Neural cell (in vitro differentiated cells): Measurements from ENCODE around the gene PRUNE2. TPM values are rescaled to one million over a fixed set of nuclear protein-coding genes. Genes with fewer than 3 reads are reported as not detected.

ENCODE experiments used
- H2AFZ ChIP-seq: fragments of 200-600, 300-800 bp; sonication (generic), shearing (Covaris generic); 2 replicates; pipeline ENCODE4 v1.6.0; 2014; ENCODE audit warnings: low read depth, mild to moderate bottlenecking, antibody characterized with exemption, low read length, moderate library complexity
- H3F3A ChIP-seq: fragments of 200-600 bp; shearing (Covaris generic); 2 replicates; pipeline ENCODE4 v1.6.1; 2016; ENCODE audit warnings: mild to moderate bottlenecking, moderate library complexity, mixed read lengths, antibody characterized with exemption, low read length; ENCODE audit not compliant: insufficient read depth, poor library complexity, severe bottlenecking
- H3K27ac ChIP-seq: fragments of 200-600, 300-800 bp; sonication (generic), shearing (Covaris generic); 2 replicates; pipeline ENCODE4 v1.5.1; 2014; ENCODE audit warnings: mild to moderate bottlenecking, low read length, moderate library complexity
- H3K27me3 ChIP-seq: fragments of 300-800, 200-600 bp; sonication (generic), shearing (Covaris generic); 2 replicates; pipeline ENCODE4 v1.6.0; 2014; ENCODE audit warnings: mild to moderate bottlenecking, low read depth, low read length, moderate library complexity; ENCODE audit not compliant: insufficient read depth
- H3K36me3 ChIP-seq: fragments of 300-800, 200-600 bp; sonication (generic), shearing (Covaris generic); 2 replicates; pipeline ENCODE4 v1.5.1; 2014; ENCODE audit warnings: mild to moderate bottlenecking, antibody characterized with exemption, low read length, moderate library complexity; ENCODE audit not compliant: insufficient read depth
- H3K4me2 ChIP-seq: fragments of 300-800, 200-600 bp; sonication (generic), shearing (Covaris generic); 2 replicates; pipeline ENCODE4 v1.6.0; 2014; ENCODE audit warnings: mild to moderate bottlenecking, low read length
- H3K4me3 ChIP-seq: fragments of 300-800, 200-600 bp; sonication (generic), shearing (Covaris generic); 2 replicates; pipeline ENCODE4 v1.5.1; 2014; ENCODE audit warnings: mild to moderate bottlenecking, low read length, moderate library complexity
- H3K79me2 ChIP-seq: fragments of 200-600 bp; shearing (Covaris generic); replicated peaks from 2 replicates; pipeline ENCODE4 v1.6.0; 2014; ENCODE audit warnings: mild to moderate bottlenecking, low read length, moderate library complexity; ENCODE audit not compliant: insufficient read depth
- H3K9ac ChIP-seq: fragments of 300-800, 200-600 bp; sonication (generic), shearing (Covaris generic); 2 replicates; pipeline ENCODE4 v1.6.1; 2016; ENCODE audit warnings: mild to moderate bottlenecking, low read length, mixed read lengths
- H3K9me2 ChIP-seq: fragments of 200-600 bp; shearing (Covaris generic); 2 replicates; pipeline ENCODE4 v1.6.1; 2016; ENCODE audit warnings: mild to moderate bottlenecking, low read length, mixed read lengths; ENCODE audit not compliant: insufficient read depth
- H3K9me3 ChIP-seq: fragments of 200-600, 300-800 bp; sonication (generic), shearing (Covaris generic); 2 replicates; pipeline ENCODE4 v1.6.1; 2016; ENCODE audit warnings: mild to moderate bottlenecking, mixed run types, low read length, moderate library complexity, mixed read lengths
- H4K20me1 ChIP-seq: fragments of 200-600 bp; shearing (Covaris generic); 2 replicates; pipeline ENCODE4 v1.6.1; 2016; ENCODE audit warnings: mild to moderate bottlenecking, mixed run types; ENCODE audit not compliant: insufficient read depth
- CTCF ChIP-seq: fragments of 450-650 bp; IDR thresholded peaks from 2 replicates; pipeline ENCODE4 v1.5.1; 2014; ENCODE audit warnings: antibody characterized with exemption, mild to moderate bottlenecking, moderate library complexity; ENCODE audit not compliant: poor library complexity, severe bottlenecking
- EP300 ChIP-seq: fragments of 450-650 bp; conservative IDR thresholded peaks from 2 replicates; pipeline ENCODE4 v1.6.1; 2014; ENCODE audit warnings: antibody characterized with exemption, mild to moderate bottlenecking, moderate library complexity; ENCODE audit not compliant: poor library complexity, severe bottlenecking
- EZH2 ChIP-seq: fragments of 200-600, 300-800 bp; shearing (Covaris generic), sonication (generic); IDR thresholded peaks from 2 replicates; pipeline ENCODE4 v1.6.1; 2014; ENCODE audit warnings: antibody characterized with exemption, low read length, borderline replicate concordance, mild to moderate bottlenecking; ENCODE audit not compliant: insufficient read depth, poor library complexity, severe bottlenecking
- MXI1 ChIP-seq: fragments of 450-650 bp; conservative IDR thresholded peaks from 2 replicates; pipeline ENCODE4 v1.6.1; 2014; ENCODE audit warnings: antibody characterized with exemption, mild to moderate bottlenecking; ENCODE audit not compliant: poor library complexity, severe bottlenecking
- POLR2AphosphoS5 ChIP-seq: IDR thresholded peaks from 2 replicates; pipeline ENCODE4 v1.6.1; 2012
- RAD21 ChIP-seq: fragments of 450-650 bp; conservative IDR thresholded peaks from 2 replicates; pipeline ENCODE4 v1.6.1; 2014; ENCODE audit warnings: antibody characterized with exemption, mild to moderate bottlenecking, moderate library complexity
- TAF1 ChIP-seq: IDR thresholded peaks from 2 replicates; pipeline ENCODE4 v1.6.1; 2012; ENCODE audit warnings: low read depth
- polyA plus RNA-seq: library from polyadenylated mRNA; depleted of rRNA; stranded (reverse); fragments of >200 nt; gene quantifications from 2 replicates; pipeline ENCODE4 v1.2.3, GENCODE V29; 2014

PRUNE2 gene
- polyA plus RNA-seq, 1 donor from 2014 or later = 9.7 TPM

DNA sequence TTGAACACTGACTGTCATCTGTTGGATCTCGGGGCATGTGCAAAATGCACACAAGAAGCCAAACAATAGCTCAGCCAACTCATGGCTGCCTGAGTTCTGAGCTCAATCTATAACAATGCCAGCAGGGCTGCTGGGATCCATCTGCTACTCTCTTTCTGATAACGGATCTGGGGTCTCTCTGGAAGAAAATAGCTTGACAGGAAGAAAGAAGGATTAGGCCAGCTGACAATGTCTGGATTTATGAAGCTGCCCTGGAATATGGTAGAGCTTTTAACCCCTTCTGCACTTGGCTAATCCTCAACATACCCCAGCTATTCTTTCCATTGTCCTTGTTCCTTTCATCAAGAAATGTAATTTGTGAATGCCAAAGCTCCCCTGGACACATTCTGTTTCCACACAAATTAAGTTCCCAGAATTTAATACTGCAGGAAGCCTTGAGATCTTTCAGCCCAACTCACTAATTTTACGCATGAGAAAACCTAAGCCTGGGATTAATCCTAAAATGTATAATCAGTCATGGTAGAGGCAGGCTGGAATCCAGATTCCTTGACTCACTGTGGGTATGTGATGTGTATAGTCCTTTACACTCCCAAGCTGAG, 204.4 kb downstream of the PRUNE2 start:
- H3K27ac ChIP-seq = no peak overlapping the region
- no peak overlapping the region for H3K4me3 ChIP-seq
- H3K79me2 ChIP-seq = no peaks in the 10 kb centered on the region
- H3K9me2 ChIP-seq = no peaks in the 10 kb centered on the region
- no peaks in the 10 kb centered on the region for H3F3A ChIP-seq
- no peak overlapping the region for H3K4me2 ChIP-seq
- no peaks in the 10 kb centered on the region for H3K27me3 ChIP-seq
- no peaks in the 10 kb centered on the region for H3K36me3 ChIP-seq
- TF ChIP-seq TAF1 = no peak
- no peak for TF ChIP-seq EP300
- no peak for TF ChIP-seq MXI1
- H2AFZ ChIP-seq = no peak overlapping the region
- H4K20me1 ChIP-seq = no peaks in the 10 kb centered on the region
- H3K9ac ChIP-seq = no peak overlapping the region
- no peaks in the 10 kb centered on the region for H3K9me3 ChIP-seq

DNA sequence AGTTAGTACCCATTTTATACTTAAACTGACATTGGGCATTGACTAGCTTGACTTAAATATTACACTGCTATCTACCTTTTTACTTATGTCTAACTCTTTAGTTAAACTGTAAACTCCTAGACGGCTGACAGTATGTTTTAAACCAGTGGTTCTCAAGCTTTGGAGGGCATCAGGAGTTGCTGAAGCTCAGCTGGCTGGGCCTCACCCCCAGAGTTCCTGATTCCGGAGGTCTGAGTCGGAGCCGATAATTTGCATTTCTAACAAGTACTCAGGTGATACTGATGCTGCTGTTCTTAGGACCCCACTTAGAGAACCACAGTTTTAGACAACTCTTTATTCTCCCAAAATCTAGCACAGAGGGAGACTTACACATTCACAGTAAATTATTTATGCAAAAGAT, 205.0 kb downstream of the PRUNE2 start:
- no peak overlapping the region for H3K4me2 ChIP-seq
- H3K36me3 ChIP-seq = no peaks in the 10 kb centered on the region
- TF ChIP-seq POLR2AphosphoS5 (no peak), CTCF (no peak)
- no peak overlapping the region for H2AFZ ChIP-seq
- H4K20me1 ChIP-seq = no peaks in the 10 kb centered on the region
- no peaks in the 10 kb centered on the region for H3K9me3 ChIP-seq
- no peaks in the 10 kb centered on the region for H3K79me2 ChIP-seq
- H3K27ac ChIP-seq = no peak overlapping the region
- no peaks in the 10 kb centered on the region for H3K27me3 ChIP-seq
- H3F3A ChIP-seq = no peaks in the 10 kb centered on the region
- no peaks in the 10 kb centered on the region for H3K9me2 ChIP-seq
- H3K9ac ChIP-seq = no peak overlapping the region
- no peak overlapping the region for H3K4me3 ChIP-seq

GRCh38 chr9:76699971-76700370, 205.9 kb downstream of the PRUNE2 start:
- Histone ChIP-seq H3K79me2 (no peaks in the 10 kb centered on the region), H3K9me2 (no peaks in the 10 kb centered on the region), H3K9me3 (no peaks in the 10 kb centered on the region), H3K36me3 (no peaks in the 10 kb centered on the region), H3K27me3 (no peaks in the 10 kb centered on the region), H2AFZ (no peak overlapping the region), H3K9ac (no peak overlapping the region), H3K27ac (no peak overlapping the region), H3F3A (no peaks in the 10 kb centered on the region), H3K4me3 (no peak overlapping the region), H3K4me2 (no peak overlapping the region), H4K20me1 (no peaks in the 10 kb centered on the region)
- TF ChIP-seq CTCF = no peak
- TF ChIP-seq RAD21 = no peak
- no peak for TF ChIP-seq EZH2
- no peak for TF ChIP-seq POLR2AphosphoS5
